Endodermal cell (in vitro differentiated cells): Measurements from ENCODE around the gene PCDHA1. TPM values are rescaled to one million over a fixed set of nuclear protein-coding genes. Genes with fewer than 3 reads are reported as not detected.

Experiments
- DNase-seq: peaks from one replicate; pipeline ENCODE4 v3.0.0-alpha.2; 2017
- H3K27ac ChIP-seq: 2 replicates; pipeline ENCODE4 v1.5.1; 2013; ENCODE audit warnings: mild to moderate bottlenecking, low read depth, low read length, moderate library complexity
- H3K27me3 ChIP-seq: 2 replicates; pipeline ENCODE4 v1.6.1; 2013; ENCODE audit warnings: mild to moderate bottlenecking, low read length, moderate library complexity; ENCODE audit not compliant: insufficient read depth, control insufficient read depth, poor library complexity, severe bottlenecking
- H3K36me3 ChIP-seq: 2 replicates; pipeline ENCODE4 v1.7.0; 2013; ENCODE audit warnings: mild to moderate bottlenecking, low read length, moderate library complexity; ENCODE audit not compliant: control insufficient read depth, insufficient read depth
- H3K4me1 ChIP-seq: one replicate; pipeline ENCODE4 v1.7.0; 2013; ENCODE audit warnings: low read length; ENCODE audit not compliant: control insufficient read depth, insufficient read depth
- H3K4me3 ChIP-seq: 2 replicates; pipeline ENCODE4 v1.5.1; 2013; ENCODE audit warnings: mild to moderate bottlenecking, low read length, moderate library complexity
- H3K9ac ChIP-seq: 2 replicates; pipeline ENCODE4 v1.6.1; 2013; ENCODE audit warnings: mild to moderate bottlenecking, low read length, moderate library complexity; ENCODE audit not compliant: poor library complexity, severe bottlenecking; ENCODE audit errors: extremely low read depth
- H3K9me3 ChIP-seq: 2 replicates; pipeline ENCODE4 v1.6.1; 2013; ENCODE audit warnings: mild to moderate bottlenecking, low read length, moderate library complexity; ENCODE audit not compliant: control insufficient read depth
- H3K27ac Mint-ChIP-seq: 2 replicates; pipeline ENCODE4 v1.8.0; 2020; ENCODE audit warnings: mixed read lengths
- H3K27me3 Mint-ChIP-seq: 2 replicates; pipeline ENCODE4 v1.8.0; 2021; ENCODE audit warnings: mild to moderate bottlenecking, mixed read lengths; ENCODE audit not compliant: insufficient read depth
- H3K36me3 Mint-ChIP-seq: 2 replicates; pipeline ENCODE4 v1.8.0; 2020; ENCODE audit warnings: low read depth, mixed read lengths
- H3K4me1 Mint-ChIP-seq: 2 replicates; pipeline ENCODE4 v1.8.0; 2020; ENCODE audit warnings: mixed read lengths
- H3K4me3 Mint-ChIP-seq: 2 replicates; pipeline ENCODE4 v1.8.0; 2020; ENCODE audit warnings: mild to moderate bottlenecking, moderate library complexity, mixed read lengths
- H3K9me3 Mint-ChIP-seq: 2 replicates; pipeline ENCODE4 v1.8.0; 2020; ENCODE audit warnings: mild to moderate bottlenecking, mixed read lengths
- WGBS, 2 experiments: methylation state at CpG; one replicate each; pipeline versions ENCODE4 v1.1.5 to v1.1.7; 2013; ENCODE audit warnings: missing lambda C conversion rate in 2 of 2, mixed read lengths in 1 of 2; ENCODE audit not compliant: insufficient coverage in 1 of 2, insufficient read length in 1 of 2; 5-methylcytosine and 5-hydroxymethylcytosine counted together
- total RNA-seq, 2 donors: library from RNA; stranded (reverse); fragmentation: NEBNext Ultra II Directional in 1 of 2; extraction: Animal tissue kit (Norgen Biotek cat#: 25700) in 1 of 2; gene quantifications; 2 replicates in 1 of 2; 3 replicates in 1 of 2; pipeline ENCODE4 v1.2.1, GENCODE V29; 2021
- TF ChIP-seq, protein P1 (sequence below): fragments of 200-600 bp; sonication (generic); conservative IDR thresholded peaks from 2 replicates; pipeline ENCODE4 v1.5.0; 2021; ENCODE audit warnings: antibody characterized with exemption, mild to moderate bottlenecking

PCDHA1 gene
- total RNA-seq, 2 donors from 2014 or later: 0.18 to 2.9 TPM

DNA sequence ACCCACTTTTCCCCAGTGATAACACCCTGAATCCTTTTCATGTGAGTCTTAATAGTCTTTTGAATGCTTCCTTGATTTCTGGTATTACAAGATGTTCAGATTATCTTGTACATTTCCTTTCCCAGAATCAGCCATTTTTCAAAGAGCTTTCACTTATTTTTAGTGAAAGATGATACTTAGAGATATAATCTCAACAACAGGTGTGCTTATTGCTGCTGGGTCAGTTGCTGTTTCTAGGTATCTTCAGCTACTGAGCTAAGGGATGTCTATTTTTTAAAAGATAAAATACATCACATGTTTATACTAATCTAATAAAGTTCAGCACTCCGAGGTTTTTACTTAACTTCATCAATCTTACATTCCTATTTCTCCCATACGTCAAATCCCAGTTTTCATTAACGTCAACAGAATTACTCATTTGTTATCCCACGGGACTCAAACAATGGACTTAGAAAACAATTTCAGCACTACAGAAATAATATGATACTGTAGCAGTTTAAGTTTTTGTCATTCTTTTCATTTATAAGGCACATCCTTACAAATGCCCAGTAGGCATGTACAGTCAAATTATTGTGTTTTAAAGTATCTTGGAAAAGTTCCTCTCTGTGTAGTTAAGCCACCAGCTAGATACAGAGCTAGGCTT is 149.1 kb downstream of the PCDHA1 start:
- no peak overlapping the region for H3K4me3 Mint-ChIP-seq
- WGBS, 2 experiments: 95 to 96% methylated on average over 4 of the region's 4 CpGs
- no peak overlapping the region for H3K27ac Mint-ChIP-seq

DNA sequence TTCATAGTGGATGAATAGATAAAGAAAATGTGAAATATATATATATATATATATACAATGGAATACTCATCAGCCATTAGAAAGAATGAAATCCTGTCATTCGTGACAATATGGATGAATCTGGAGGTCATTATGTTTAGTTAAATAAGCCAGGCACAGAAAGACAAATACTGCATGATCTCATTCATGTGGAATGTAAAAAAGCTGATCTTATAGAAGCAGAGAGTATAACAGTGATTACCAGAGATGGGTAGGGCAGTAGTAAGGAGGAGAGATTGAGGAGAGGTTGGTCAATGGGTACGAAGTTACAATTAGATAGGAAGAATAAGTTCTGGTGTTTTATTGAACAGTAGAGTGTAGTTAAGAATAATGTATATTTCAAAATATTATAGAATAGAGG is 160.6 kb downstream of the PCDHA1 start:
- TF ChIP-seq, protein P1, sequence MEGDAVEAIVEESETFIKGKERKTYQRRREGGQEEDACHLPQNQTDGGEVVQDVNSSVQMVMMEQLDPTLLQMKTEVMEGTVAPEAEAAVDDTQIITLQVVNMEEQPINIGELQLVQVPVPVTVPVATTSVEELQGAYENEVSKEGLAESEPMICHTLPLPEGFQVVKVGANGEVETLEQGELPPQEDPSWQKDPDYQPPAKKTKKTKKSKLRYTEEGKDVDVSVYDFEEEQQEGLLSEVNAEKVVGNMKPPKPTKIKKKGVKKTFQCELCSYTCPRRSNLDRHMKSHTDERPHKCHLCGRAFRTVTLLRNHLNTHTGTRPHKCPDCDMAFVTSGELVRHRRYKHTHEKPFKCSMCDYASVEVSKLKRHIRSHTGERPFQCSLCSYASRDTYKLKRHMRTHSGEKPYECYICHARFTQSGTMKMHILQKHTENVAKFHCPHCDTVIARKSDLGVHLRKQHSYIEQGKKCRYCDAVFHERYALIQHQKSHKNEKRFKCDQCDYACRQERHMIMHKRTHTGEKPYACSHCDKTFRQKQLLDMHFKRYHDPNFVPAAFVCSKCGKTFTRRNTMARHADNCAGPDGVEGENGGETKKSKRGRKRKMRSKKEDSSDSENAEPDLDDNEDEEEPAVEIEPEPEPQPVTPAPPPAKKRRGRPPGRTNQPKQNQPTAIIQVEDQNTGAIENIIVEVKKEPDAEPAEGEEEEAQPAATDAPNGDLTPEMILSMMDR: no peak
- Histone ChIP-seq H3K27ac (no peak overlapping the region), H3K4me1 (no peaks in the 10 kb centered on the region), H3K9me3 (peaks cover 15% of the 10 kb centered on the region), H3K36me3 (no peaks in the 10 kb centered on the region), H3K4me3 (no peak overlapping the region), H3K27me3 (no peaks in the 10 kb centered on the region), H3K9ac (no peak overlapping the region)
- Mint-ChIP-seq H3K27ac (no peak overlapping the region), H3K4me3 (no peak overlapping the region), H3K4me1 (peaks cover 1% of the 10 kb centered on the region), H3K36me3 (no peaks in the 10 kb centered on the region), H3K9me3 (peaks cover 9% of the 10 kb centered on the region), H3K27me3 (no peaks in the 10 kb centered on the region)
- WGBS, 2 experiments: 64 to 70% methylated on average over 2 of the region's 2 CpGs
- DNase-seq: no peak

More for the DNA sequence above, 149.1 kb downstream of the PCDHA1 start:
- no peaks in the 10 kb centered on the region for H3K27me3 ChIP-seq
- Mint-ChIP-seq H3K27me3 (no peaks in the 10 kb centered on the region), H3K36me3 (no peaks in the 10 kb centered on the region), H3K4me1 (no peaks in the 10 kb centered on the region), H3K9me3 (no peaks in the 10 kb centered on the region)
- no peaks in the 10 kb centered on the region for H3K9me3 ChIP-seq
- no peaks in the 10 kb centered on the region for H3K4me1 ChIP-seq
- TF ChIP-seq, protein P1: no peak
- no peak overlapping the region for H3K9ac ChIP-seq
- DNase-seq: no peak
- no peak overlapping the region for H3K27ac ChIP-seq
- no peak overlapping the region for H3K4me3 ChIP-seq
- H3K36me3 ChIP-seq: no peaks in the 10 kb centered on the region

DNA sequence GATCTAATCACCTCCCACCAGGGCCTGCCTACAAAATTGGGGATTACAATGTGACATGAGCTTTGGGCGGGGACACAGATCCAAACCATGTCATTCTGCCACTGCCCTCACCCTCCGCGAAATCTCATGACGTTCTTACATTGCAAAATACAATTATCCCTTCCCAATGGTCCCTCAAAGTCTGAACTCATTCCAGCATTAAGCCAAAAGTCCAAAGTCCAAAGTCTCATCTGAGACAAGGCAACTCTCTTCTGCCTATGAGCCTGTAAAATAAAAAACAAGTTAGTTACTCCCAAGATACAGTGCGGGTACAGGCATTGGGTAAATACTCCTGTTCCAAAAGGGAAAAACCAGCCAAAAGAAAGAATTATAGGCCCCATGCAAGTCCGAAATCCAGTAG is 165.7 kb downstream of the PCDHA1 start:
- peaks cover 26% of the 10 kb centered on the region for H3K9me3 Mint-ChIP-seq
- no peak overlapping the region for H3K27ac Mint-ChIP-seq
- H3K9me3 ChIP-seq: peaks cover 9% of the 10 kb centered on the region
- no peak overlapping the region for H3K9ac ChIP-seq
- H3K4me1 Mint-ChIP-seq: peaks cover 15% of the 10 kb centered on the region
- no peaks in the 10 kb centered on the region for H3K4me1 ChIP-seq
- no peaks in the 10 kb centered on the region for H3K27me3 Mint-ChIP-seq
- no peaks in the 10 kb centered on the region for H3K27me3 ChIP-seq
- H3K36me3 ChIP-seq: no peaks in the 10 kb centered on the region
- TF ChIP-seq, protein P1: no peak
- H3K27ac ChIP-seq: no peak overlapping the region
- peaks cover 10% of the 10 kb centered on the region for H3K36me3 Mint-ChIP-seq
- no peak overlapping the region for H3K4me3 Mint-ChIP-seq
- 85 to 89% methylated on average over 6 of the region's 6 CpGs for WGBS, 2 experiments
- no peak overlapping the region for H3K4me3 ChIP-seq
- DNase-seq: no peak
